K562 (cell line): Measurements from ENCODE around the gene TMEM95. TPM values are rescaled to one million over a fixed set of nuclear protein-coding genes. Genes with fewer than 3 reads are reported as not detected.

Experiments used
- AFF4 ChIP-seq: sonication (generic); formaldehyde crosslinking; IDR thresholded peaks from 2 replicates; pipeline ENCODE4 v1.8.0; 2023; ENCODE audit warnings: mild to moderate bottlenecking, missing genetic modification reagents
- C11orf30 ChIP-seq: fragments of 450-650 bp; IDR thresholded peaks from 2 replicates; pipeline ENCODE4 v1.6.1; 2016; ENCODE audit warnings: low read depth, mild to moderate bottlenecking
- DACH1 ChIP-seq: fragments of 450-650 bp; IDR thresholded peaks from 2 replicates; pipeline ENCODE4 v1.6.1; 2018; ENCODE audit not compliant: partially characterized antibody
- DLX4 ChIP-seq: fragments of 250-450 bp; sonication (Bioruptor Pico); IDR thresholded peaks from 2 replicates; pipeline ENCODE4 v1.6.1; 2021; ENCODE audit warnings: mild to moderate bottlenecking
- E4F1 ChIP-seq: fragments of 250-450 bp; sonication (Bioruptor Pico); IDR thresholded peaks from 2 replicates; pipeline ENCODE4 v1.5.0; 2021; ENCODE audit warnings: mild to moderate bottlenecking, borderline replicate concordance
- GATAD2B ChIP-seq: fragments of 450-650 bp; IDR thresholded peaks from 2 replicates; pipeline ENCODE4 v1.6.1; 2017; ENCODE audit warnings: mild to moderate bottlenecking, borderline replicate concordance
- HDAC1 ChIP-seq, 2 experiments: fragments of 450-650 bp; IDR thresholded peaks; 2 replicates each; pipeline ENCODE4 v1.6.1; 2016 to 2017; ENCODE audit warnings: inconsistent platforms in 1 of 2, mild to moderate bottlenecking in 1 of 2, moderate library complexity in 1 of 2
- JUN ChIP-seq, 2 experiments: sonication (generic) in 1 of 2; formaldehyde crosslinking in 1 of 2; IDR thresholded peaks; 2 replicates each; pipeline versions ENCODE4 v1.6.1 to v1.8.0; 2012 to 2022; ENCODE audit warnings: borderline replicate concordance in 2 of 2, mild to moderate bottlenecking in 2 of 2, improper control_type of control experiment in 1 of 2, low read depth in 1 of 2, low read length in 1 of 2, missing genetic modification reagents in 1 of 2
- RFX1 ChIP-seq: fragments of 450-650 bp; IDR thresholded peaks from 2 replicates; pipeline ENCODE4 v1.6.1; 2016; ENCODE audit warnings: mild to moderate bottlenecking, moderate library complexity
- RUNX1 ChIP-seq: sonication (generic); IDR thresholded peaks from 2 replicates; pipeline ENCODE4 v1.6.1; 2016; ENCODE audit warnings: antibody characterized with exemption, low read depth
- SNAPC5 ChIP-seq: fragments of 250-450 bp; sonication (Bioruptor Pico); IDR thresholded peaks from 2 replicates; pipeline ENCODE4 v1.8.0; 2021; ENCODE audit warnings: moderate library complexity, mild to moderate bottlenecking, inconsistent platforms
- TAF9B ChIP-seq: fragments of 450-650 bp; IDR thresholded peaks from 2 replicates; pipeline ENCODE4 v1.6.1; 2018; ENCODE audit warnings: mild to moderate bottlenecking; ENCODE audit not compliant: partially characterized antibody
- ZNF280B ChIP-seq: fragments of 250-450 bp; sonication (Bioruptor Pico); IDR thresholded peaks from 2 replicates; pipeline ENCODE4 v1.5.1; 2021; ENCODE audit warnings: mild to moderate bottlenecking
- ZNF518B ChIP-seq: fragments of 250-450 bp; sonication (Bioruptor Pico); IDR thresholded peaks from 2 replicates; pipeline ENCODE4 v1.5.0; 2021; ENCODE audit warnings: mild to moderate bottlenecking, moderate library complexity
- ZNF785 ChIP-seq: fragments of 250-450 bp; sonication (Bioruptor Pico); IDR thresholded peaks from 2 replicates; pipeline ENCODE4 v1.4.0; 2020; ENCODE audit warnings: mild to moderate bottlenecking
- polyA plus RNA-seq, 8 experiments: library from polyadenylated mRNA; depleted of rRNA in 4 of 8; stranded (reverse) in 5 of 8; unstranded in 3 of 8; fragments of >200 nt; fragmentation: Nextera tagmentation in 2 of 8; fragmentation: Illumina TruSeq in 1 of 8; extraction: Ambion mirVana in 2 of 8; extraction: Trizol in 1 of 8; gene quantifications; 2 replicates each; pipeline versions ENCODE4 v1.2.1 to v1.2.3, GENCODE V29; 2011 to 2014; ENCODE audit warnings: inconsistent platforms in 1 of 8, missing spikeins in 1 of 8
- total RNA-seq, 7 experiments: library from RNA; depleted of rRNA in 6 of 7; stranded (reverse); fragments of >200 nt in 6 of 7; fragmentation: Illumina TruSeq in 2 of 7; extraction: Trizol in 2 of 7; gene quantifications; 2 replicates each; pipeline versions ENCODE4 v1.2.1 to v1.2.3, GENCODE V29; 2011 to 2021; ENCODE audit warnings: low replicate concordance in 1 of 7

The TMEM95 gene
- total and polyA plus RNA-seq, 9 of the 15 experiments (the other 6 are each of a cell fraction or from before 2014, with no cell fraction given): not detected

GRCh38 chr17:7329374-7329996 is 25.5 kb upstream of the TMEM95 start (continued):
- no peak for TF ChIP-seq RUNX1
- no peak for TF ChIP-seq SNAPC5 (CRISPR knock-in tag)
- TF ChIP-seq DLX4 (CRISPR knock-in tag): no peak
- TF ChIP-seq JUN (IDR thresholded peaks at IDR 0.05; ENCODE audit: borderline replicate concordance, low read depth, low read length): no peak
- no peak for TF ChIP-seq JUN (CRISPR knock-in tag; IDR thresholded peaks at IDR 0.05; ENCODE audit: borderline replicate concordance)
- no peak for TF ChIP-seq AFF4 (CRISPR knock-in tag)
- TF ChIP-seq TAF9B: no peak
- no peak for TF ChIP-seq DACH1
- TF ChIP-seq E4F1 (CRISPR knock-in tag): peak; percentile 98
- TF ChIP-seq ZNF518B (CRISPR knock-in tag): no peak
- TF ChIP-seq C11orf30: no peak
- TF ChIP-seq RFX1: peak; percentile 88
- TF ChIP-seq HDAC1 (IDR thresholded peaks at IDR 0.05): 0 out of 4 replicates have a peak, but pooled peaks of 1 of the 2 experiments have one; percentile 51
- TF ChIP-seq GATAD2B: no peak
- no peak for TF ChIP-seq ZNF785 (CRISPR knock-in tag)
- no peak for TF ChIP-seq ZNF280B (CRISPR knock-in tag)
